Measurements from ENCODE around the gene FKBP1C.
"Not testable (repeated sequence)": the region's sequence is repeated elsewhere in the genome, so short reads cannot be mapped to it uniquely, and the experiment has no call there.

FKBP1C gene

GRCh38 chr6:63211343-63211742 is at the start of gene FKBP1C:
Gene FKBP1C, plus strand, starts transcription at chr6:63211469.
- DNase-seq (ENCODE audit: low read depth in 2 of 3, low spot score in 2 of 3), result not testable (repeated sequence)

GRCh38 chr6:63164047-63164803 is 47.0 kb upstream of the FKBP1C start:
- not testable (repeated sequence) for DNase-seq (ENCODE audit: low read depth in 2 of 3, low spot score in 2 of 3)

- DNase-seq (ENCODE audit: low read depth in 2 of 3, low spot score in 2 of 3), result no peak
Measured at GRCh38 chr6:63174173-63174572, 37.1 kb upstream of the FKBP1C start.

GRCh38 chr6:63176181-63176580 is 35.1 kb upstream of the FKBP1C start:
- DNase-seq (ENCODE audit: low read depth in 2 of 3, low spot score in 2 of 3), result no peak

- DNase-seq (ENCODE audit: low read depth in 2 of 3, low spot score in 2 of 3), result no peak
Measured at GRCh38 chr6:63180367-63180766, 30.9 kb upstream of the FKBP1C start.

GRCh38 chr6:63186970-63187369 is 24.3 kb upstream of the FKBP1C start:
- DNase-seq (ENCODE audit: low read depth in 2 of 3, low spot score in 2 of 3), result no peak

GRCh38 chr6:63188828-63189227 is 22.4 kb upstream of the FKBP1C start:
- DNase-seq (ENCODE audit: low read depth in 2 of 3, low spot score in 2 of 3), result no peak

- no peak for DNase-seq (ENCODE audit: low read depth in 2 of 3, low spot score in 2 of 3)
Measured at GRCh38 chr6:63193324-63193723, 17.9 kb upstream of the FKBP1C start.

GRCh38 chr6:63197741-63198140 is 13.5 kb upstream of the FKBP1C start:
- DNase-seq (ENCODE audit: low read depth in 2 of 3, low spot score in 2 of 3), result no peak

GRCh38 chr6:63213325-63213724 is 2.1 kb downstream of the FKBP1C start:
- DNase-seq (ENCODE audit: low read depth in 2 of 3, low spot score in 2 of 3), result no peak

- DNase-seq (ENCODE audit: low read depth in 2 of 3, low spot score in 2 of 3), result no peak
Measured at GRCh38 chr6:63214816-63215215, 3.5 kb downstream of the FKBP1C start.

- DNase-seq (ENCODE audit: low read depth in 2 of 3, low spot score in 2 of 3), result no peak
Measured at GRCh38 chr6:63224179-63224578, 12.9 kb downstream of the FKBP1C start.

- not testable (repeated sequence) for DNase-seq (ENCODE audit: low read depth in 2 of 3, low spot score in 2 of 3)
Measured at GRCh38 chr6:63225987-63226386, 14.7 kb downstream of the FKBP1C start.

GRCh38 chr6:63227928-63228894 is 16.9 kb downstream of the FKBP1C start:
- DNase-seq (ENCODE audit: low read depth in 2 of 3, low spot score in 2 of 3), result not testable (repeated sequence)

GRCh38 chr6:63230027-63230426 is 18.8 kb downstream of the FKBP1C start:
- not testable (repeated sequence) for DNase-seq (ENCODE audit: low read depth in 2 of 3, low spot score in 2 of 3)

- DNase-seq (ENCODE audit: low read depth in 2 of 3, low spot score in 2 of 3), result not testable (repeated sequence)
Measured at GRCh38 chr6:63230511-63230910, 19.2 kb downstream of the FKBP1C start.

GRCh38 chr6:63236398-63236817 is 25.1 kb downstream of the FKBP1C start:
- DNase-seq (ENCODE audit: low read depth in 2 of 3, low spot score in 2 of 3), result no peak

- no peak for DNase-seq (ENCODE audit: low read depth in 2 of 3, low spot score in 2 of 3)
Measured at GRCh38 chr6:63245420-63245819, 34.2 kb downstream of the FKBP1C start.

- no peak for DNase-seq (ENCODE audit: low read depth in 2 of 3, low spot score in 2 of 3)
Measured at GRCh38 chr6:63245909-63246308, 34.6 kb downstream of the FKBP1C start.

GRCh38 chr6:63246581-63246980 is 35.3 kb downstream of the FKBP1C start:
- no peak for DNase-seq (ENCODE audit: low read depth in 2 of 3, low spot score in 2 of 3)

- DNase-seq (ENCODE audit: low read depth in 2 of 3, low spot score in 2 of 3), result no peak
Measured at GRCh38 chr6:63249875-63250482, 38.7 kb downstream of the FKBP1C start.

- no peak for DNase-seq (ENCODE audit: low read depth in 2 of 3, low spot score in 2 of 3)
Measured at GRCh38 chr6:63259153-63259552, 47.9 kb downstream of the FKBP1C start.

Measured in activated CD8-positive, alpha-beta memory T cell treated with anti-CD3 and anti-CD28 coated beads for 48 hours (primary cell).